KBM-7 (cell line): ENCODE results near the gene DENND1A.

Experiments
- DNase-seq: peaks from one replicate; pipeline ENCODE4 v3.0.0-alpha.2; 2015
- in situ Hi-C: fragments of 300-500 bp; cut with MboI; formaldehyde crosslinking; loops from 2 replicates; pipeline ENCODE4 v1.14.3; 2020; ENCODE audit warnings: low sequenced_read_pairs, low pct_unique_long_range_greater_than_20kb, mixed read lengths

The DENND1A gene

GRCh38 chr9:123589361-123590239 is 340.3 kb downstream of the DENND1A start:
- in situ Hi-C loops: no loop called here
- DNase-seq: no peak

- no peak for DNase-seq
- in situ Hi-C loops: no loop called here
Measured at GRCh38 chr9:123586275-123586674, 343.7 kb downstream of the DENND1A start.

GRCh38 chr9:123584202-123585176 is 345.4 kb downstream of the DENND1A start:
- no peak for DNase-seq
- in situ Hi-C loops: no loop called here

- DNase-seq: no peak
- in situ Hi-C loops: no loop called here
Measured at GRCh38 chr9:123583646-123584045, 346.3 kb downstream of the DENND1A start.

- in situ Hi-C loops: no loop called here
- DNase-seq: no peak
Measured at GRCh38 chr9:123571240-123571639, 358.7 kb downstream of the DENND1A start.

GRCh38 chr9:123568691-123569688 is 360.9 kb downstream of the DENND1A start:
- in situ Hi-C loops: no loop called here
- no peak for DNase-seq

- in situ Hi-C loops: no loop called here
- no peak for DNase-seq
Measured at GRCh38 chr9:123567013-123567412, 362.9 kb downstream of the DENND1A start.

- DNase-seq: no peak
- in situ Hi-C loops: no loop called here
Measured at GRCh38 chr9:123564652-123565051, 365.3 kb downstream of the DENND1A start.

- in situ Hi-C loops: no loop called here
- no peak for DNase-seq
Measured at GRCh38 chr9:123562844-123563346, 367.0 kb downstream of the DENND1A start.

GRCh38 chr9:123561046-123561445 is 368.9 kb downstream of the DENND1A start:
- DNase-seq: no peak
- in situ Hi-C loops: no loop called here

- DNase-seq: no peak
- in situ Hi-C loops: no loop called here
Measured at GRCh38 chr9:123556464-123557435, 373.2 kb downstream of the DENND1A start.

- DNase-seq: no peak
- in situ Hi-C loops: no loop called here
Measured at GRCh38 chr9:123555646-123556045, 374.3 kb downstream of the DENND1A start.

GRCh38 chr9:123552530-123552929 is 377.4 kb downstream of the DENND1A start:
- in situ Hi-C loops: no loop called here
- no peak for DNase-seq

GRCh38 chr9:123551734-123552133 is 378.2 kb downstream of the DENND1A start:
- DNase-seq: no peak
- in situ Hi-C loops: no loop called here

GRCh38 chr9:123550797-123551196 is 379.1 kb downstream of the DENND1A start:
- no peak for DNase-seq
- in situ Hi-C loops: no loop called here

GRCh38 chr9:123550012-123550411 is 379.9 kb downstream of the DENND1A start:
- no peak for DNase-seq
- in situ Hi-C loops: no loop called here

- DNase-seq: peak; percentile 93
- in situ Hi-C loops: no loop called here
Measured at GRCh38 chr9:123548741-123549545, 381.0 kb downstream of the DENND1A start.
